HG03432 (cell line): Measurements from ENCODE around the gene CDH13.

Experiments used
- ATAC-seq: cut with Tn5 transposase; IDR thresholded peaks from one replicate; pipeline ENCODE4 v1.9.1; 2021; ENCODE audit warnings: mild to moderate bottlenecking, moderate library complexity; ENCODE audit not compliant: unreplicated experiment

Gene CDH13

GRCh38 chr16:83365166-83365565, 738.4 kb downstream of the CDH13 start:
- no peak for ATAC-seq

DNA sequence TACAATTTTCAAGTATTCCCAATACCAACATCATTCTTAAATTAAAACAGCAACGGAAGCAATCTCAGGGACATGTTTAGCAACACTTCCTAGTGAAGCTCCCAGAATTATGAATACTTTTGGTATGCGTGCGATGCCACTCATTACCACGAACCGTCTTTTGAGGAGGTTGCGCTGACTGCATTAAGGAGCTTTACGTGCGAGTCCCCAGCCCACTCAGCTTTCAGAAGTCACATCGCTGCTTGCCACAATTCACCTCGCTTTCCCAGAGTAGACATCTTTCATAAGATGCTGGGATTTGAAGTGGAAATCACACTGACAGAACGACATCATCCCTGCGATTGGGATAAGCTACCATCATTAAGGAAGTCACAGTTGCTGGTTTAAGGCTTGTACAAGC, 739.5 kb downstream of the CDH13 start:
- no peak for ATAC-seq

DNA sequence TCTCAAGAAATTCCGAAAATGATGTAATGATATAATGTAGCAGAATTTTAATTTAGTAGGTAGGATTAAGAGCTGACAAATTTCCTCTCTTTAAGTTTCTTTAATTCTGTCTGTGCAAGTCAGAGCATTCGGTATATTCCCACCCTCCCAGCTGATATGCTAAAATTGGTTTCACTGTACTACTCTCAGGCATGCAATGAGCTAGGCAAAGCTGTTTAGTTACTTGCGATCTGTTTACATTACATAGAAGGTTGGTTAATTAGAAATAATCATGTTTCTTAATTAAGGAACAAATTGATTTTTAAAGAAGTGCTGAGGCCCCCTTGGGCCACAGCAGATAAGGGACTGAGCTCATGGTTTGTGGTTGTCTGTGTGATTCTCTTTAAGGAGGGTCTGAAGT, 748.2 kb downstream of the CDH13 start:
- ATAC-seq, result no peak

DNA sequence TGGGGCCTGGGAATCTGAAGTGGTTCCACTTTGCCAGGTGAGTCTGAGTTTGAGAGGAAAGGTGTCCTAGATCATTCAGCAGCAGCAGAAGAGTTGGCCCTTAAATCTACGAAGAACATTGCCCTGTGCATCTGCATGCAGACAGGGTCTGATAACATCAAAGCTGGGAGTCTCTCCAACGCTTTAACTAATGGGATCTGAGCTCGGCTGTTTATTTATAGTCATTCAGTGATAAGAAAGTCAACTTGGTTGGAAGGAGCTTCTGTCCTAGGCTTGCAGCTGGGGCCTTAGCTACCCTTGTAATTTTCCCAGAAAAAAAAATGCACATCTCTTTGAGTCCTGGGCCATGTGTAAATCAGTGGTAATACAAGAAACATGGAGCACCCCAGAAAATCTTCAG, 763.0 kb downstream of the CDH13 start:
- ATAC-seq, result no peak

GRCh38 chr16:83390759-83391158, 764.0 kb downstream of the CDH13 start:
- no peak for ATAC-seq

- no peak for ATAC-seq
These were observed 766.0 kb downstream of the CDH13 start for GRCh38 chr16:83392743-83393142.

GRCh38 chr16:83393196-83393981, 766.6 kb downstream of the CDH13 start:
- no peak for ATAC-seq

- no peak for ATAC-seq
These were observed 771.0 kb downstream of the CDH13 start for GRCh38 chr16:83397601-83398291.

GRCh38 chr16:83400234-83400633, 773.5 kb downstream of the CDH13 start:
- no peak for ATAC-seq

- ATAC-seq, result no peak
These were observed 775.5 kb downstream of the CDH13 start for GRCh38 chr16:83402160-83402814.

DNA sequence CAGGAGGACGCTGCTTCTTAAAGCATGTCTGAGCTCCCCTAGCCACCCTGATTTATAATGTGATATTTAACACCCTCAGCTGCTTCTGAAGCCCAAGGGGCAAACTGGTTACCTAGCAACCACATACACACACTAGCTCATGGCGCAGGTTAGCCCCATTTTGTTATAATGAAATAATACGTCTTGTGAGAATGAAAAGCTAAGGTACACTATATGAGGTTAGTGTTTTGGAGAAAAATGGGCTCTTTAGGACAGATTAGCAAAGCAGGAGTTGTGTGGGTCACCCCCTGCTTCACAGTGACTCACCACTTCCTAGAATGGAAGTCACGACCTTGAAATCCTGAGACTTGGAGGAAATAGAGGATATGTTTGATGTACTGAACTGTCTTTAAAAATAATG, 776.2 kb downstream of the CDH13 start:
- ATAC-seq, result no peak

GRCh38 chr16:83403761-83404160, 777.0 kb downstream of the CDH13 start:
- ATAC-seq, result no peak

DNA sequence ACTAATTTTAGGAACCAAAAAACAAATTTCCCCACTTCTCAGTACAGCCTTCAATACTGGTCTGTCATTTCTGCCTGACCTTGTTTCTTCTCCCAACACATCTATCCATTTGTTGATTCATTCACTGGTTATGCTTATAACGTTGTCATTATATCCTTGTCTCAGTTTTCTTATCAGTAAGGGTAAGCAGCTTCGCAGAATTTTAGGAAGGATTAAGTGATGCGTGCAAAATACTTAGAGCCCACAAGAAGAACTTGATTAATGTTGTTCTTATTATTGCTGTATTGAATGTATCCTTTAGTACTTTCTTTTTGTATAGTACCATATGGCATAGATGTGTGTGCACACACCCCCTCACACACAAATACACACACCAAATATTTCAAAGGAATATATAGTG, 777.5 kb downstream of the CDH13 start:
- ATAC-seq, result no peak

GRCh38 chr16:83407928-83408327, 781.2 kb downstream of the CDH13 start:
- no peak for ATAC-seq

DNA sequence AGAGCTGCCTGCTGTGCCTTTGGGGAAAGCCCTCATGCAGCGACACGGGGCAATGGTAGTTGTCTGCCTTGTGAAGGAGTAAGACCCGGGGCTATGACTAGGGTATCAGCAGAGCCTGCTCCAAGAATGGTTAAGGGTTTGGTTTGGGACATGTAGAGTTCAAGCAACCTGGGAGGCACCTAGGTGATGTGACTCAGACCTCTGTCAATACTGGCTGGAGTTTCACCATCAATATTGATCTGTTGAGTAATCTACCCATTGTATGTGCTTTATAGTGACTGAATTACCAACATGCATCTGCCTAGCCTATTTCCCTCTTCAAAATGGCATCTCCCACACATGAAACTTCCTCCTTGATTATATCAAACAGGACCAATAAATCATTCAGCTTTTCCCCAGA, 782.6 kb downstream of the CDH13 start:
- ATAC-seq, result no peak

GRCh38 chr16:83418565-83418964, 791.8 kb downstream of the CDH13 start:
- ATAC-seq, result no peak

DNA sequence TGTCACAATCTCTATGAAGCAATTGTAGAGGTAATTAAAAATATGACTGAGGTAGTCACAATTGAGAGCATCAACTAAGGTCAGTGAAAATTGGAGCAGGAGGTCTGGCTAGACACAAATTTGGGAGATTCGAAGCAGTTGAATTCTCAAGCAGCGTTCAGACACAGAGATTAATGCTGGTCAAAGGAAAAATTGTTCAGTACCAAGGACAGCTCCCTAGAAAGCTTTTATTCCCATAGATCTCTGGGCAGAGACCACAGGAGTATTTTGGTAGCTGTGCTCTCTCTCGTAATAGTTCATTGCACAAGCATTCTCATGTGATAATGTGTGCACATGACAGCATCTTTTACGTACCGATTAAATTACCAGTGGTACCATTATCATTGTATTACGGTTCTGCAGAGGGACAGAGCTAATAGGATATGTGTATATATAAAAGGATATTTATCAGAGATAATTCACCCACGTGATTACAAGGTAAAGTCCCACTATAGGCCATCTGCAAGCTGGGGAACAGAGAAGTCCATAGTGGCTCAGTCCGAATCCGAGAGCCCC, 793.5 kb downstream of the CDH13 start:
- ATAC-seq, result no peak

GRCh38 chr16:83433201-83433600, 806.4 kb downstream of the CDH13 start:
- ATAC-seq, result no peak

DNA sequence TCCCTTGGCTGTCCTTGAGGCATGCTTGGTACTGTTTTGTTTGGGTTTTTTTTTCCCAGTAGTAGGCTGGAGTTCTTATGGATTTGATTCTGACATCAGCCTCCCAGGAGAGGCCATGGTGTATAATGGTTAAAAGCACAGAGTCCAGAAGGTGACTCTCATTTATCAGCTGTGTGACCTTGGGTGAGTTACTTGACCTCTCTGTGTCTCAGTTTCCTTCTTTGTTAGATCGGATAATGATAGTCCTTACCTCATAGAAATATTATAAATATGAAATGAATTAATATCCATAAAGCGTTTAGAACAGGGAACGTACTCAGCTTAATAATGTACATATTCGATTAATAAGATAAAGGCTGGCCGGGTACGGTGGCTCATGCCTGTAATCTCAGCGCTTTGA, 810.3 kb downstream of the CDH13 start:
- no peak for ATAC-seq

GRCh38 chr16:83438326-83438725, 811.6 kb downstream of the CDH13 start:
- ATAC-seq, result no peak

DNA sequence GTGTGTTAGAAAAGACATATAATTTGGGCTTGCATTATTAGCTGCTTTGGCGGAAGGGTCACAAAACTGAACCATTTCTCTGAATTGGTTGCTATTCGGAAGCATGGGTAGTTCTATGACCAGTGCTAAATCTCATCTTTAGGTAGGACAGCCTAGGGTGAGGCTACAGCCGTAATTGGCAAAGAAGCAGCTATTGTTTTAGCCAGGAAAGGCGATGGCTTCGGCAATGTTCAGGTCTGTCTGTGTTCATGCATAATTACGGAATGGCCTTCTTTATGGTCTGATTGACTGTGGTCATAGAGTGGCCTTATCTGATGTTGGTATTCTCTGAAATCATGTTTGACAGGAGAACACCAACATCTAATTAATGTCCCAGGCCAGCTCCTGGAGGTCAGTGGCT, 812.6 kb downstream of the CDH13 start:
- ATAC-seq, result no peak

GRCh38 chr16:83441517-83441916, 814.7 kb downstream of the CDH13 start:
- ATAC-seq, result no peak
